K562 (cell line): ENCODE measurements around the gene EIF1. TPM values are rescaled to one million over a fixed set of nuclear protein-coding genes. Genes with fewer than 3 reads are reported as not detected.

Source experiments
- ETV1 ChIP-seq: fragments of 450-650 bp; conservative IDR thresholded peaks from 2 replicates; pipeline ENCODE4 v1.6.1; 2016; ENCODE audit warnings: missing genetic modification characterization, control low read depth, low read depth, missing compliant biosample characterization
- FOXM1 ChIP-seq, 2 experiments: fragments of 450-650 bp in 1 of 2; sonication (generic) in 1 of 2; formaldehyde crosslinking in 1 of 2; IDR thresholded peaks; 2 replicates each; pipeline versions ENCODE4 v1.6.1 to v1.9.0; 2017 to 2022; ENCODE audit warnings: low read depth in 2 of 2, mild to moderate bottlenecking in 2 of 2, missing genetic modification reagents in 1 of 2, moderate library complexity in 1 of 2
- HNRNPH1 ChIP-seq: fragments of 200-400 bp; formaldehyde crosslinking; optimal IDR thresholded peaks from 2 replicates; pipeline ENCODE3; 2017; ENCODE audit warnings: low read depth, mild to moderate bottlenecking, low read length, moderate library complexity
- KLF10 ChIP-seq: fragments of 250-450 bp; sonication (Bioruptor Pico); IDR thresholded peaks from 2 replicates; pipeline ENCODE4 v1.6.1; 2021; ENCODE audit warnings: matching md5 sums
- MNT ChIP-seq, 2 experiments: fragments of 450-650 bp; conservative IDR thresholded peaks; 2 replicates each; pipeline ENCODE4 v1.6.1; 2017; ENCODE audit warnings: mild to moderate bottlenecking in 2 of 2, moderate library complexity in 2 of 2
- NUFIP1 ChIP-seq: fragments of 450-650 bp; IDR thresholded peaks from 2 replicates; pipeline ENCODE4 v1.6.1; 2018; ENCODE audit not compliant: partially characterized antibody
- PHB2 ChIP-seq: fragments of 450-650 bp; IDR thresholded peaks from 2 replicates; pipeline ENCODE4 v1.6.1; 2017; ENCODE audit warnings: low read depth
- SIN3B ChIP-seq: fragments of 450-650 bp; IDR thresholded peaks from 2 replicates; pipeline ENCODE4 v1.6.1; 2017; ENCODE audit warnings: low read depth, mild to moderate bottlenecking, moderate library complexity
- ZBTB40 ChIP-seq, 2 experiments: fragments of 450-650 bp in 1 of 2; sonication (generic) in 1 of 2; formaldehyde crosslinking in 1 of 2; IDR thresholded peaks; 2 replicates each; pipeline versions ENCODE4 v1.7.1 to v1.9.0; 2016 to 2022; ENCODE audit warnings: inconsistent platforms in 1 of 2, mild to moderate bottlenecking in 1 of 2, missing genetic modification reagents in 1 of 2
- ZNF280A ChIP-seq: fragments of 450-650 bp; IDR thresholded peaks from 2 replicates; pipeline ENCODE4 v1.6.1; 2018; ENCODE audit warnings: mild to moderate bottlenecking, low read depth; ENCODE audit not compliant: partially characterized antibody
- ZNF311 ChIP-seq: fragments of 250-450 bp; sonication (Bioruptor Pico); IDR thresholded peaks from 2 replicates; pipeline ENCODE4 v1.4.0; 2020; ENCODE audit warnings: mild to moderate bottlenecking, moderate library complexity
- ZNF655 ChIP-seq: fragments of 250-450 bp; sonication (Bioruptor Pico); IDR thresholded peaks from 2 replicates; pipeline ENCODE4 v1.5.0; 2021
- polyA plus RNA-seq, 8 experiments: library from polyadenylated mRNA; depleted of rRNA in 4 of 8; stranded (reverse) in 5 of 8; unstranded in 3 of 8; fragments of >200 nt; fragmentation: Nextera tagmentation in 2 of 8; fragmentation: Illumina TruSeq in 1 of 8; extraction: Ambion mirVana in 2 of 8; extraction: Trizol in 1 of 8; gene quantifications; 2 replicates each; pipeline versions ENCODE4 v1.2.1 to v1.2.3, GENCODE V29; 2011 to 2014; ENCODE audit warnings: inconsistent platforms in 1 of 8, missing spikeins in 1 of 8
- total RNA-seq, 7 experiments: library from RNA; depleted of rRNA in 6 of 7; stranded (reverse); fragments of >200 nt in 6 of 7; fragmentation: Illumina TruSeq in 2 of 7; extraction: Trizol in 2 of 7; gene quantifications; 2 replicates each; pipeline versions ENCODE4 v1.2.1 to v1.2.3, GENCODE V29; 2011 to 2021; ENCODE audit warnings: low replicate concordance in 1 of 7

Gene EIF1
- total and polyA plus RNA-seq, 9 of the 15 experiments (the other 6 are each of a cell fraction or from before 2014, with no cell fraction given) = 67.0 to 1,204 (median 320) TPM

GRCh38 chr17:41689497-41690299 is 1.0 kb downstream of the EIF1 start (continued):
- no peak for TF ChIP-seq FOXM1 (IDR thresholded peaks at IDR 0.05; ENCODE audit: low read depth)
- TF ChIP-seq FOXM1 (CRISPR knock-in tag; IDR thresholded peaks at IDR 0.05; ENCODE audit: low read depth) = no peak
- no peak for TF ChIP-seq KLF10 (CRISPR knock-in tag)
- no peak for TF ChIP-seq ZBTB40 (IDR thresholded peaks at IDR 0.05)
- no peak for TF ChIP-seq ZBTB40 (CRISPR knock-in tag; IDR thresholded peaks at IDR 0.05)
- TF ChIP-seq ZNF311 (CRISPR knock-in tag) = no peak
- peak; percentile 83 to 94 for TF ChIP-seq MNT (conservative IDR thresholded peaks at IDR 0.05)
- no peak for TF ChIP-seq ZNF280A
- TF ChIP-seq NUFIP1 = no peak
- TF ChIP-seq ZNF655 (CRISPR knock-in tag) = no peak
- no peak for TF ChIP-seq SIN3B
- TF ChIP-seq PHB2 = no peak
- peak; percentile 50 for TF ChIP-seq HNRNPH1
- TF ChIP-seq ETV1 = peak; percentile 41
